RWPE2 (cell line): ENCODE data around the gene JPH3.

Source experiments
- ATAC-seq: fragments of 200-7000 bp; cut with Tn5 transposase; 3 replicates; pipeline ENCODE4 v1.9.1; 2021; ENCODE audit warnings: low read depth
- DNase-seq: peaks from one replicate; pipeline ENCODE4 v3.0.0-alpha.2; 2020; ENCODE audit warnings: low spot score
- H3K27ac ChIP-seq: fragments of 450-650 bp; 2 replicates; pipeline ENCODE4 v1.5.1; 2017; ENCODE audit warnings: mild to moderate bottlenecking; ENCODE audit not compliant: poor library complexity, severe bottlenecking
- H3K27me3 ChIP-seq: fragments of 250-450 bp; sonication (Bioruptor Pico); 2 replicates; pipeline ENCODE4 v1.5.1; 2021; ENCODE audit warnings: mild to moderate bottlenecking, moderate library complexity; ENCODE audit not compliant: insufficient read depth, poor library complexity, severe bottlenecking
- H3K36me3 ChIP-seq: fragments of 250-450 bp; sonication (Bioruptor Pico); 2 replicates; pipeline ENCODE4 v1.5.1; 2020; ENCODE audit warnings: low read depth, mild to moderate bottlenecking, moderate library complexity
- H3K4me1 ChIP-seq: fragments of 250-450 bp; sonication (Bioruptor Pico); 2 replicates; pipeline ENCODE4 v1.5.1; 2021; ENCODE audit warnings: mild to moderate bottlenecking, moderate library complexity; ENCODE audit not compliant: insufficient read depth, poor library complexity, severe bottlenecking
- H3K4me3 ChIP-seq: fragments of 250-450 bp; sonication (Bioruptor Pico); 2 replicates; pipeline ENCODE4 v1.5.1; 2021; ENCODE audit warnings: mild to moderate bottlenecking, moderate library complexity; ENCODE audit not compliant: severe bottlenecking
- H3K9me3 ChIP-seq: fragments of 250-450 bp; sonication (Bioruptor Pico); 2 replicates; pipeline ENCODE4 v1.5.1; 2021; ENCODE audit warnings: mild to moderate bottlenecking, moderate library complexity; ENCODE audit not compliant: severe bottlenecking
- TF ChIP-seq, protein P1 (sequence below): fragments of 450-650 bp; IDR thresholded peaks from one replicate; pipeline ENCODE4 v1.5.1; 2017; ENCODE audit warnings: mild to moderate bottlenecking, moderate library complexity; ENCODE audit not compliant: poor library complexity, severe bottlenecking

The JPH3 gene

DNA sequence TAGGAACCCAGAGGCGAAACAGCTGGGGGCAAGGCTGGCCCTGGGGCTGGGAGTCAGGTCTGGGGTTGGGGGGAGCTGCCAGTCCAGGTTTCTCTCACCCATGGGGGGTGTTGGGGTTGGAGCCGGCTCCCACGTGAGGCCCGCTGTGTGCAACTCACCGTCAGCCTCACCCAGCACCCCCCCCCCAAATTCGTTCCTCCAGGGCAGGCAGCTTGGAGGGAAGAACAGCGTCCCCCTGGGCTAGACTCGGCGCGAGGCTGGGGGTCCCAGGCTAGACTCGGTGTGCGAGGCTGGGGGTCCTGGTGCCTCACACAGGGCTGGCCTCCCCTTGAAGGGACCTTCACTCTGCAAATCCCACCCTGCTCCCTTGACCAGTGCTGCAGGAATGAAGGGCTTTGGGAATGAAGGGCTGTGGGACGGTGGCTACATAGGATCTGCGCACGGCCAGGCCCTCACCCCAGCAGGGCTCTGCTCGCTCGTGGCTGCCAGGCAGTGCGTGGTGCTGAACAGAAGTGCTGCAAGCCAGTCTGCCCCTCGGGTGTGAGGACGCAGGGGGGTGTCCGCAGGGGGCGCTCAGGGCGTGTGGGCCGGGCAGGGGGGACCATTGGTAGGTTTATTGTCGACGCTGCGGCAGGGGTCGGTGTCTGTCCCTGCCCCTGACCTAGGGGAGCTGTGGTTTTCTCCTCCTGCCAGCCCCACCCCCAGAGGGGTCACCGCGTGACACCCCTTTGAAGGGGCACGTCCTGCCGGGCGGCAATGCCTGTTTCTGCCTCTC, 88.8 kb downstream of the JPH3 start:
- no peak overlapping the region for H3K27ac ChIP-seq

DNA sequence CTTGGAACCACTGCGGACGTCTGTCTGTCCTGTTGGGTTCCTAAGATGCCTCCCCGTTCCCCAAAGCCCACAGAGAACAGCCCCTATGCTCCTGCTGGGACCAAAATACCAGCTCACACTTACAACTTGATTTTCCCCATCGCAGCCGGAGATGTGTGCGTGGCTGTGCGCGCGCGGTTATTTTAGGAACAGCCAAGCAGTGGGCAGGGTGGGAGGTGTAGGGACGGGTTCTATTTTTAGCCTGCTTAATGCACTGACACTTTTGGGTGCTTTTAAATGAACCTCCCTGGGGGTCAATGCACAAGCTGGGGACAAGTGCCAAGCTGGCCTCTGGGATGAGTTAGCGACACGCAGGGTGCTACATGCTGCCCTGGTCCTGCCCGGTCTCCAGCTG, 89.4 kb downstream of the JPH3 start:
- Histone ChIP-seq H3K4me1 (no peaks in the 10 kb centered on the region), H3K27ac (no peak overlapping the region), H3K4me3 (no peak overlapping the region), H3K36me3 (no peaks in the 10 kb centered on the region), H3K9me3 (no peaks in the 10 kb centered on the region), H3K27me3 (no peaks in the 10 kb centered on the region)
- ATAC-seq (no peak; the same call in 2 of the 3 replicates), DNase-seq (no peak)
- TF ChIP-seq, protein P1, sequence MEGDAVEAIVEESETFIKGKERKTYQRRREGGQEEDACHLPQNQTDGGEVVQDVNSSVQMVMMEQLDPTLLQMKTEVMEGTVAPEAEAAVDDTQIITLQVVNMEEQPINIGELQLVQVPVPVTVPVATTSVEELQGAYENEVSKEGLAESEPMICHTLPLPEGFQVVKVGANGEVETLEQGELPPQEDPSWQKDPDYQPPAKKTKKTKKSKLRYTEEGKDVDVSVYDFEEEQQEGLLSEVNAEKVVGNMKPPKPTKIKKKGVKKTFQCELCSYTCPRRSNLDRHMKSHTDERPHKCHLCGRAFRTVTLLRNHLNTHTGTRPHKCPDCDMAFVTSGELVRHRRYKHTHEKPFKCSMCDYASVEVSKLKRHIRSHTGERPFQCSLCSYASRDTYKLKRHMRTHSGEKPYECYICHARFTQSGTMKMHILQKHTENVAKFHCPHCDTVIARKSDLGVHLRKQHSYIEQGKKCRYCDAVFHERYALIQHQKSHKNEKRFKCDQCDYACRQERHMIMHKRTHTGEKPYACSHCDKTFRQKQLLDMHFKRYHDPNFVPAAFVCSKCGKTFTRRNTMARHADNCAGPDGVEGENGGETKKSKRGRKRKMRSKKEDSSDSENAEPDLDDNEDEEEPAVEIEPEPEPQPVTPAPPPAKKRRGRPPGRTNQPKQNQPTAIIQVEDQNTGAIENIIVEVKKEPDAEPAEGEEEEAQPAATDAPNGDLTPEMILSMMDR = no peak

More for the DNA sequence above, 88.8 kb downstream of the JPH3 start:
- no peak for DNase-seq
- Histone ChIP-seq H3K36me3 (no peaks in the 10 kb centered on the region), H3K27me3 (no peaks in the 10 kb centered on the region), H3K9me3 (no peaks in the 10 kb centered on the region), H3K4me3 (no peak overlapping the region), H3K4me1 (no peaks in the 10 kb centered on the region)
- ATAC-seq = no peak
- TF ChIP-seq, protein P1 = no peak

DNA sequence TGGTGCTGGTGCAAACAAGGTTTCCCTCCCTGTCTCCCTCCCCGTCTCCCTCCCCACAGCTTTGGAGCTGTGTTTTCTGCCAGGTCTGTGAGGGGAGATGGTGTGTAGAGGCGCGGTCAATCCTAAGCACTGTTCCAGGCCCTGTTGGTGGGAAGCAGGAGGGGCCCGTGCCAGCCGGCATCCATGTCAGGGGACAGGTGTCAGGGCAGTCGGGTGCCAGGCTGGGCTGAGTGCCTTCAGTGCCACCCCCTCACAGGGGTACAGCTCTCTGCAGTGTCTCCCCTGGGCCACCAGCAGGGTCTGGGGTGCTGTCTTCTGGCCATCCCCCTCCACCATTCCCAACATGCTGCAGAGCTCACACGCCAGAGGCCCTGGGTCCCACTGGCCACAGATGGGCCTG, 89.9 kb downstream of the JPH3 start:
- TF ChIP-seq, protein P1 = no peak
- Histone ChIP-seq H3K27me3 (no peaks in the 10 kb centered on the region), H3K27ac (no peak overlapping the region), H3K9me3 (no peaks in the 10 kb centered on the region), H3K4me1 (no peaks in the 10 kb centered on the region), H3K4me3 (no peak overlapping the region), H3K36me3 (no peaks in the 10 kb centered on the region)
- DNase-seq (no peak), ATAC-seq (0 out of 3 replicates have a peak, but pooled peaks have one; percentile 4)

DNA sequence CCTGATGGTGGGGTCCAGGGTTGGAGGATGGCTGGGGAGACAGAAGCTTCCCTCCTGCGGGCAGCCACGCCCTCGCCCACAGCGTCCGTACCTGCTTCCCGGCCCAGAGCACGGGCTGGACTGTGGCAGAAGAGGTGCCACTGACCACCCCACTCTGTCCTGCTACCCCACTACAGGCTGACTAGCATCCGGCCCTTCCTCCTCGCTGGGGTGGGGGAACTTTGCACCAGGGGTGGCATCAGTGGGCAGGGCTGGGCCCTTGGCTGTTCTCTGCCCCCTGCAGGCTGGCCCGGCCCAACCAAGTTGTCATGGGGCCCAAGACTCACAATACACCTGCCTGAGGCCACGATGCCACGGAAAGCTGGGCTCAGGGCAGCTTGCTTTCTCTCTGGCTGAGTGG, 90.4 kb downstream of the JPH3 start:
- ATAC-seq (no peak), DNase-seq (no peak)
- H3K27me3 ChIP-seq = no peaks in the 10 kb centered on the region
- no peaks in the 10 kb centered on the region for H3K4me1 ChIP-seq
- no peak overlapping the region for H3K27ac ChIP-seq
- H3K36me3 ChIP-seq = no peaks in the 10 kb centered on the region
- H3K4me3 ChIP-seq = no peak overlapping the region
- H3K9me3 ChIP-seq = no peaks in the 10 kb centered on the region
- TF ChIP-seq, protein P1 = no peak

DNA sequence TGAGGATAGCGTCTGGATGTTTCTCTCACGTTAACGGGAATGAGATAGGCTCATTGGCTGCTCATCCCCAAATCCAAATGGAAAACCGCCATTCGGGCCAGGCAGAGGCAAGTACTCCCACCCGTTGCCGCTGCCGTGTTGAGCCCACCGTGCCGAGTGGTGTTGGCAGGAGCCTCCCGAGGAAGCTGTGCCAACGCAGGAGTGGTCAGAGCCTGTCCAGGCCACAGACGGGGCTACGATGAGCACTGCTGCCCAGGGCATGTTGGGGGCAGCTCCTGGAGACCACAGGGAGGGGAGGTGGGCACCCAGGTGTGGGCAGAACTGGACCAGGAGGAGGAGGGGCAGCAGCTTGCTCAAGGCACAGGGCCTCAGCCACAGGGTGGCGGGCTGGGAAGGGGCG, 91.5 kb downstream of the JPH3 start:
- no peaks in the 10 kb centered on the region for H3K4me1 ChIP-seq
- no peak overlapping the region for H3K27ac ChIP-seq
- no peaks in the 10 kb centered on the region for H3K27me3 ChIP-seq
- DNase-seq (no peak), ATAC-seq (no peak)
- no peaks in the 10 kb centered on the region for H3K36me3 ChIP-seq
- TF ChIP-seq, protein P1 = no peak
- H3K4me3 ChIP-seq = no peak overlapping the region
- H3K9me3 ChIP-seq = no peaks in the 10 kb centered on the region
